Measurements from ENCODE around the gene CACNA1H. TPM values are rescaled to one million over a fixed set of nuclear protein-coding genes. Genes with fewer than 3 reads are reported as not detected.

CACNA1H gene
- total and polyA plus RNA-seq, 2 of the 8 experiments (the other 6 are each of a cell fraction or from before 2014, with no cell fraction given) = 14.0 to 28.7 TPM

- TF ChIP-seq, protein P1, sequence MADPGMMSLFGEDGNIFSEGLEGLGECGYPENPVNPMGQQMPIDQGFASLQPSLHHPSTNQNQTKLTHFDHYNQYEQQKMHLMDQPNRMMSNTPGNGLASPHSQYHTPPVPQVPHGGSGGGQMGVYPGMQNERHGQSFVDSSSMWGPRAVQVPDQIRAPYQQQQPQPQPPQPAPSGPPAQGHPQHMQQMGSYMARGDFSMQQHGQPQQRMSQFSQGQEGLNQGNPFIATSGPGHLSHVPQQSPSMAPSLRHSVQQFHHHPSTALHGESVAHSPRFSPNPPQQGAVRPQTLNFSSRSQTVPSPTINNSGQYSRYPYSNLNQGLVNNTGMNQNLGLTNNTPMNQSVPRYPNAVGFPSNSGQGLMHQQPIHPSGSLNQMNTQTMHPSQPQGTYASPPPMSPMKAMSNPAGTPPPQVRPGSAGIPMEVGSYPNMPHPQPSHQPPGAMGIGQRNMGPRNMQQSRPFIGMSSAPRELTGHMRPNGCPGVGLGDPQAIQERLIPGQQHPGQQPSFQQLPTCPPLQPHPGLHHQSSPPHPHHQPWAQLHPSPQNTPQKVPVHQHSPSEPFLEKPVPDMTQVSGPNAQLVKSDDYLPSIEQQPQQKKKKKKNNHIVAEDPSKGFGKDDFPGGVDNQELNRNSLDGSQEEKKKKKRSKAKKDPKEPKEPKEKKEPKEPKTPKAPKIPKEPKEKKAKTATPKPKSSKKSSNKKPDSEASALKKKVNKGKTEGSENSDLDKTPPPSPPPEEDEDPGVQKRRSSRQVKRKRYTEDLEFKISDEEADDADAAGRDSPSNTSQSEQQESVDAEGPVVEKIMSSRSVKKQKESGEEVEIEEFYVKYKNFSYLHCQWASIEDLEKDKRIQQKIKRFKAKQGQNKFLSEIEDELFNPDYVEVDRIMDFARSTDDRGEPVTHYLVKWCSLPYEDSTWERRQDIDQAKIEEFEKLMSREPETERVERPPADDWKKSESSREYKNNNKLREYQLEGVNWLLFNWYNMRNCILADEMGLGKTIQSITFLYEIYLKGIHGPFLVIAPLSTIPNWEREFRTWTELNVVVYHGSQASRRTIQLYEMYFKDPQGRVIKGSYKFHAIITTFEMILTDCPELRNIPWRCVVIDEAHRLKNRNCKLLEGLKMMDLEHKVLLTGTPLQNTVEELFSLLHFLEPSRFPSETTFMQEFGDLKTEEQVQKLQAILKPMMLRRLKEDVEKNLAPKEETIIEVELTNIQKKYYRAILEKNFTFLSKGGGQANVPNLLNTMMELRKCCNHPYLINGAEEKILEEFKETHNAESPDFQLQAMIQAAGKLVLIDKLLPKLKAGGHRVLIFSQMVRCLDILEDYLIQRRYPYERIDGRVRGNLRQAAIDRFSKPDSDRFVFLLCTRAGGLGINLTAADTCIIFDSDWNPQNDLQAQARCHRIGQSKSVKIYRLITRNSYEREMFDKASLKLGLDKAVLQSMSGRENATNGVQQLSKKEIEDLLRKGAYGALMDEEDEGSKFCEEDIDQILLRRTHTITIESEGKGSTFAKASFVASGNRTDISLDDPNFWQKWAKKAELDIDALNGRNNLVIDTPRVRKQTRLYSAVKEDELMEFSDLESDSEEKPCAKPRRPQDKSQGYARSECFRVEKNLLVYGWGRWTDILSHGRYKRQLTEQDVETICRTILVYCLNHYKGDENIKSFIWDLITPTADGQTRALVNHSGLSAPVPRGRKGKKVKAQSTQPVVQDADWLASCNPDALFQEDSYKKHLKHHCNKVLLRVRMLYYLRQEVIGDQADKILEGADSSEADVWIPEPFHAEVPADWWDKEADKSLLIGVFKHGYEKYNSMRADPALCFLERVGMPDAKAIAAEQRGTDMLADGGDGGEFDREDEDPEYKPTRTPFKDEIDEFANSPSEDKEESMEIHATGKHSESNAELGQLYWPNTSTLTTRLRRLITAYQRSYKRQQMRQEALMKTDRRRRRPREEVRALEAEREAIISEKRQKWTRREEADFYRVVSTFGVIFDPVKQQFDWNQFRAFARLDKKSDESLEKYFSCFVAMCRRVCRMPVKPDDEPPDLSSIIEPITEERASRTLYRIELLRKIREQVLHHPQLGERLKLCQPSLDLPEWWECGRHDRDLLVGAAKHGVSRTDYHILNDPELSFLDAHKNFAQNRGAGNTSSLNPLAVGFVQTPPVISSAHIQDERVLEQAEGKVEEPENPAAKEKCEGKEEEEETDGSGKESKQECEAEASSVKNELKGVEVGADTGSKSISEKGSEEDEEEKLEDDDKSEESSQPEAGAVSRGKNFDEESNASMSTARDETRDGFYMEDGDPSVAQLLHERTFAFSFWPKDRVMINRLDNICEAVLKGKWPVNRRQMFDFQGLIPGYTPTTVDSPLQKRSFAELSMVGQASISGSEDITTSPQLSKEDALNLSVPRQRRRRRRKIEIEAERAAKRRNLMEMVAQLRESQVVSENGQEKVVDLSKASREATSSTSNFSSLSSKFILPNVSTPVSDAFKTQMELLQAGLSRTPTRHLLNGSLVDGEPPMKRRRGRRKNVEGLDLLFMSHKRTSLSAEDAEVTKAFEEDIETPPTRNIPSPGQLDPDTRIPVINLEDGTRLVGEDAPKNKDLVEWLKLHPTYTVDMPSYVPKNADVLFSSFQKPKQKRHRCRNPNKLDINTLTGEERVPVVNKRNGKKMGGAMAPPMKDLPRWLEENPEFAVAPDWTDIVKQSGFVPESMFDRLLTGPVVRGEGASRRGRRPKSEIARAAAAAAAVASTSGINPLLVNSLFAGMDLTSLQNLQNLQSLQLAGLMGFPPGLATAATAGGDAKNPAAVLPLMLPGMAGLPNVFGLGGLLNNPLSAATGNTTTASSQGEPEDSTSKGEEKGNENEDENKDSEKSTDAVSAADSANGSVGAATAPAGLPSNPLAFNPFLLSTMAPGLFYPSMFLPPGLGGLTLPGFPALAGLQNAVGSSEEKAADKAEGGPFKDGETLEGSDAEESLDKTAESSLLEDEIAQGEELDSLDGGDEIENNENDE (IDR thresholded peaks at IDR 0.05; ENCODE audit: insufficient replicate concordance, low read length) = no peak
- TF ChIP-seq BCL11A (IDR thresholded peaks at IDR 0.05; ENCODE audit: low read depth in 2 of 2, low read length in 2 of 2) (no peak), KDM5A (IDR thresholded peaks at IDR 0.05; ENCODE audit: low read length) (no peak), POLR2A (IDR thresholded peaks at IDR 0.05; ENCODE audit: control extremely low read depth in 1 of 2, low read depth in 2 of 2, low read length in 2 of 2) (no peak), TCF12 (IDR thresholded peaks at IDR 0.05; ENCODE audit: low read depth, low read length) (no peak), JUN (IDR thresholded peaks at IDR 0.05; ENCODE audit: low read depth, low read length) (no peak)
These were observed 71.7 kb downstream of the CACNA1H start (continued) for GRCh38 chr16:1224558-1224957.
